ENCODE results near the gene GATA2. TPM values are rescaled to one million over a fixed set of nuclear protein-coding genes. Genes with fewer than 3 reads are reported as not detected.

Gene GATA2
- polyA plus RNA-seq, 1 experiment, result 4.8 TPM

DNA sequence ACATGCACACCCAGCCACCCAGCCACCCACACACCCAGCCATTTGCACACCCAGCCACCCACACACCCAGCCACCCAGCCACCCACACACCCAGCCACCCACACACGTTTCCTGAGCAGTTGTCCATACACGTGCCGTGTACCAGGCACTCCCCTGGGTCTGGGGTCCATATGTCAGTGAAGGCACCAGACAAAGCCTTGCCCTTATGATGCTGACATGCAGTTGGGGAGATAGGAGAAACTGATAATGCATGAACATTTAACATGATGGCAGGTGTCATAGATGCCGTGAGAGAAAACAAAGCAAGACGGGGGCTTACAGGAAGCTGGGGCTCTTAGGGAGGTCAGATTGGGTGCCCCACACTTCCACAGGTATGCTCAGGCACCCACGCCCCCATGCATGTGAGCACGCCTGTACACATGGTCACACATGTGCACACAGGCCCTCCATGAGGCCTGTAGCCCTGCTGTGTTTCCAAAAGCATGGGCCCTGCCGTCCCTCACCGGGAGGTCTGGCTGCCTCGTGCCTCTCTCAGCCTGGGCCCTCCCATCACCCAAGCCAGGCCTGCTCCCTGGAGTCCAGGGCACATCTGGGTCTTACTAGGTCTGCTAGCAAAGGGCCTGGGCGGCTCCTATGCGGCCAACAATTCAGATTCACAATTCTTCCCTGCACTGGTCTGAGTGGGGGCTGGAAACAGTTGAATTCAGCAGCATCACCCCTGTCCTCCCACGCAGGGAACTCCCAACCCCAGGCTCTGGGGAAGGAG is 22.7 kb downstream of the GATA2 start:
- ChIA-PET CTCF (no interaction called here), POLR2A (no interaction called here)
- TF ChIP-seq, protein P1, sequence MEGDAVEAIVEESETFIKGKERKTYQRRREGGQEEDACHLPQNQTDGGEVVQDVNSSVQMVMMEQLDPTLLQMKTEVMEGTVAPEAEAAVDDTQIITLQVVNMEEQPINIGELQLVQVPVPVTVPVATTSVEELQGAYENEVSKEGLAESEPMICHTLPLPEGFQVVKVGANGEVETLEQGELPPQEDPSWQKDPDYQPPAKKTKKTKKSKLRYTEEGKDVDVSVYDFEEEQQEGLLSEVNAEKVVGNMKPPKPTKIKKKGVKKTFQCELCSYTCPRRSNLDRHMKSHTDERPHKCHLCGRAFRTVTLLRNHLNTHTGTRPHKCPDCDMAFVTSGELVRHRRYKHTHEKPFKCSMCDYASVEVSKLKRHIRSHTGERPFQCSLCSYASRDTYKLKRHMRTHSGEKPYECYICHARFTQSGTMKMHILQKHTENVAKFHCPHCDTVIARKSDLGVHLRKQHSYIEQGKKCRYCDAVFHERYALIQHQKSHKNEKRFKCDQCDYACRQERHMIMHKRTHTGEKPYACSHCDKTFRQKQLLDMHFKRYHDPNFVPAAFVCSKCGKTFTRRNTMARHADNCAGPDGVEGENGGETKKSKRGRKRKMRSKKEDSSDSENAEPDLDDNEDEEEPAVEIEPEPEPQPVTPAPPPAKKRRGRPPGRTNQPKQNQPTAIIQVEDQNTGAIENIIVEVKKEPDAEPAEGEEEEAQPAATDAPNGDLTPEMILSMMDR (IDR thresholded peaks at IDR 0.05; ENCODE audit: low read depth, low read length), result no peak
- Histone ChIP-seq H3K27ac (ENCODE audit: low read depth, low read length) (no peak overlapping the region), H3K9me3 (ENCODE audit: control insufficient read depth, insufficient read depth, low read length) (peaks cover 4% of the 10 kb centered on the region; the same call in 1 of the 2 replicates), H3K4me3 (ENCODE audit: low read depth, low read length) (no peak overlapping the region), H3K27me3 (ENCODE audit: control insufficient read depth, insufficient read depth, low read length) (peaks cover 70% of the 10 kb centered on the region)
- DNase-seq (ENCODE audit: low read depth, low spot score), result no peak

DNA sequence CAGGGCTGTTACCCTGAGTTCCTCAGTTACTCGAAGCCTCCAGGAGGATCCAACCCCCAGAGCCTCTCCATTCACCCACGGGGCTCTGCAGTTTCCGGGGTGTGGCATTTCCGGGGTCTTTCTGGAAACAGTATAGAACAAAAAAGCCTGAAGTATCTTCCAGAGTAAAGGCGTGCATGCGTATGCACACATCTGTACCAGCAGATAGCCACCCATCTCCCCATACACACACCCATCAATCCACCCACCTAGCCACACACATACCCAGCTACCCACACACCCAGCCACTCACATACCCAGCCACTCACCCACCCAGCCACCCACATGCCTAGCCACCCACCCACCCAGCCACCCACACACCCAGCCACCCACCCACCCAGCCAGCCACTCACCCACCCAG is 23.4 kb downstream of the GATA2 start:
- H3K9me3 ChIP-seq (ENCODE audit: control insufficient read depth, insufficient read depth, low read length), result peaks cover 4% of the 10 kb centered on the region; the same call in 1 of the 2 replicates
- no peak overlapping the region for H3K27ac ChIP-seq (ENCODE audit: low read depth, low read length)
- H3K4me3 ChIP-seq (ENCODE audit: low read depth, low read length), result no peak overlapping the region
- H3K27me3 ChIP-seq (ENCODE audit: control insufficient read depth, insufficient read depth, low read length), result peaks cover 74% of the 10 kb centered on the region
- DNase-seq (ENCODE audit: low read depth, low spot score), result no peak
- ChIA-PET POLR2A (no interaction called here), CTCF (no interaction called here)
- TF ChIP-seq, protein P1 (IDR thresholded peaks at IDR 0.05; ENCODE audit: low read depth, low read length), result no peak

DNA sequence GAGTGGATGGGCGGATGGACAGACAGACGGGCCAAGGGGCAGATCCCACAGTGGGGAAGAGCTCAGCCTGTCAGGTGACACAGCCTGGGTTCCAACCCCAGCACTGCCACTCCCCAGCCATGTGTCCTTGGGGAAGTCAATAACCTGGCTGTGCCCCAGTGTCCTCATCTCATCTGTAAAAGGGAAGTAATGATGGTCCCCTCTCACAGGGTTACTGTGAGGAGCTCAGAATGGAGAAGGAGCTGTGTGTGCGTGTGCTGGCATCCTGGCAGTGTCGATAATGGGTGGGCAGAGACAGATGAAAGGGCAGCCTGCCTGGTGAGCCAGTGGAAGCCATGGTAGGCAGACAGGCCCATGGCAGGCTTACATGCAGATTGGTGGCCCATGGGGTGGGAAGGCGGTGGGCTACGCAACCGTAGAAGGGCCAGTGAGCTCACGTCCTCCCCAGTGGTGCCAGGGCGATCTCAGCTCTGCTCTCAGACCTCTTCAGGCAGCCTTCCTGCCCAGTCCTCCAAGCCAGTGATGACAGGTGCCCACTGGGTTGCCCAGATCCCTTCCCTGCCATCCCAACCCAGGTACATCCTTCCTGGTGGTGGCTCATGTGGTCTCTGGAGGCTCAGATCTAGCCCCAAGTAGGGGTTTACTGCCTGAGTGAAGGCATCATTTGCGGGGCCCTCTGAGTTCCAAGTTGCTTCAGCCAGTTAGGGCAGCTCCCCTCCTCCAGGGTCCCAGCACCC is 24.0 kb downstream of the GATA2 start:
- TF ChIP-seq, protein P1 (IDR thresholded peaks at IDR 0.05; ENCODE audit: low read depth, low read length), result no peak
- ChIA-PET POLR2A (no interaction called here), CTCF (no interaction called here)
- H3K27ac ChIP-seq (ENCODE audit: low read depth, low read length), result no peak overlapping the region
- peaks cover 71% of the 10 kb centered on the region for H3K27me3 ChIP-seq (ENCODE audit: control insufficient read depth, insufficient read depth, low read length)
- no peak for DNase-seq (ENCODE audit: low read depth, low spot score)
- no peak overlapping the region for H3K4me3 ChIP-seq (ENCODE audit: low read depth, low read length)
- peaks cover 4% of the 10 kb centered on the region; the same call in 1 of the 2 replicates for H3K9me3 ChIP-seq (ENCODE audit: control insufficient read depth, insufficient read depth, low read length)

DNA sequence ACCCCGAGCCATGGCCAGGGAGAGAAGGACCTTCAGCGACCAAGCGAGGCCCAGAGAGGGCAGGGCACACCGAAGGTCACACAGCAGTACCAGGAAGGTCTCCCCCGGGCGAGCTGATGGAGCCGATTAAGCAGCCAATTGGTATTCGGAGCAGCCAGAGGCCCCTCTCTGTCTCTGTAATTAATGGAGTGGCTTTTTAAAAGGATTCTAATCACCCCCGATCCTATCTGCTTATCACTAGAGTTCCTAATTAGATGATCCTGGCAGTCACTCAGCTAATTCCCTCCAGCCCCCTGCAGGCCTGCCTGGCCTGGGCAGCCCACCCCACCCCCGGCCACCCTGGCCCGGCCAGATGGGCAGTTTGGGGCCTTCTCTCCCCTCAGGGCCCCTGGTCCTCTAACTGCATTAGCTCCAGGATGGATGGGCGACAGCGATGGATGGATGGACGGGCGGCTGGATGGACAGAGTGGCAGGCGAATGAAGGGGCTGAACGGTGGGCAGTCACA is 24.7 kb downstream of the GATA2 start:
- DNase-seq (ENCODE audit: low read depth, low spot score), result no peak
- ChIA-PET CTCF (no interaction called here), POLR2A (no interaction called here)
- TF ChIP-seq, protein P1 (IDR thresholded peaks at IDR 0.05; ENCODE audit: low read depth, low read length), result no peak
- no peak overlapping the region for H3K27ac ChIP-seq (ENCODE audit: low read depth, low read length)
- H3K27me3 ChIP-seq (ENCODE audit: control insufficient read depth, insufficient read depth, low read length), result peaks cover 69% of the 10 kb centered on the region
- no peak overlapping the region for H3K4me3 ChIP-seq (ENCODE audit: low read depth, low read length)
- H3K9me3 ChIP-seq (ENCODE audit: control insufficient read depth, insufficient read depth, low read length), result peaks cover 4% of the 10 kb centered on the region
